ENCODE measurements around the gene SLC44A2.
A peak's percentile ranks its signal among the peaks of the same experiment; 100 is the strongest.

The SLC44A2 gene

DNA sequence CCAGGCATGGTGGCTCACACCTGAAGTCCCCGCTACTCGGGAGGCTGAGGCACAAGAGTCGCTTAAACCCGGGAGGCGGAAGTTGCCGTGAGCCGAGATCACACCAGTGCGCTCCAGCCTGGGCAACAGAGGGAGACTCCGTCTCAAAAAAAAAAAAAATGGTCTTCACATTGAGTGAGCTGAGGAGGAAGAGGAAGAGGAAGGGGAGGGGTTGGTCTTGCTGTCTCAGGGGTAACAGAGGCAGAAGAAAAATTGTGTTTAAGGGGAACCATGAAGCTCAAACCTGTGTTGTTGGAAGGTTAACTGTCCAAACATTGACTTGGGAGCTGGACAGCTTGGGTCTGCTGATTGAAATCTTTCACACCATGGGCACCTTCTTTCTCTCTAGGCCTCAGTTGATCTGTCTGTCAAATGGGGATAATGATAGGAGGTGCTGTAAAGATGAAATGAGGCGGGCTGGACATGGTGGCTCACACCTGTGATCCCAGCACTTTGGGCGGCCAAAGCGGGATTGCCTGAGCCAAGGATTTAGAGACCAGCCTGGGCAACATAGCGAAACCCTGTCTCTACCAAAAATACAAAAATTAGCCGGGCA lies 9.8 kb upstream of the SLC44A2 start:
- DNase-seq (ENCODE audit: low spot score) = no peak

DNA sequence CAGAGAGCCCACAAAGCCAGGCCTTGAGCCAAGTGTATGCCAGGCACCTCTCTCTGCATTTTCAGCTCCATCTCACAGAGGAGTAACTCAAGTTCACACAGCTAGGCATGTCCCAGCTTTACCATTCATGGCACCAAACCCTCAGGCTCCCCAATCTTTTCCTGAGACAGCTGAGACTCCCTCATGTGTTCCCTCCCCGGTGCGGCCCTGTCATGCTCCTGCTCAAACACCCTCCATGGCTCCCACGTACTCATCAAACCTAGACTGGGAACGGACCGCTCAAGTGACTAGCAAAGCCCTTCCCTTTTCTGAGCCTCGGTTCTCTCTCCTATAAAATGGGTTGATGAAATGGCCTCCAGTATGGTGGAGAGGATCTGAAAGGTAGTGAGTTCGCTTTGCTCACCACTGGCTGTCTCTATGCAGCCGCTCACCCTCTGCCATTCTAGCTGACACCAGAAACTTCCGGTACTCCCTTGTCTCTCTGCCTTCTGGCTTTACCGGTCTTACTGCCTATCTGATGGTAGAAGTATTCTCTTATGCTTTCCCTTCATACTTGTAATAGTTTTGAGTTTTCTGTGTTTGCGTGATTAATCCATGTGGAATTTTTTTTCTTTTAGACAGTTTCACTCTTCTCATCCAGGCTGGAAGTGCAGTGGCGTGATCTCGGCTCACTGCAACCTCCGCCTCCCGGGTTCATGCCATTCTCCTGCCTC lies 7.8 kb upstream of the SLC44A2 start:
- DNase-seq (ENCODE audit: low spot score) = no peak

DNA sequence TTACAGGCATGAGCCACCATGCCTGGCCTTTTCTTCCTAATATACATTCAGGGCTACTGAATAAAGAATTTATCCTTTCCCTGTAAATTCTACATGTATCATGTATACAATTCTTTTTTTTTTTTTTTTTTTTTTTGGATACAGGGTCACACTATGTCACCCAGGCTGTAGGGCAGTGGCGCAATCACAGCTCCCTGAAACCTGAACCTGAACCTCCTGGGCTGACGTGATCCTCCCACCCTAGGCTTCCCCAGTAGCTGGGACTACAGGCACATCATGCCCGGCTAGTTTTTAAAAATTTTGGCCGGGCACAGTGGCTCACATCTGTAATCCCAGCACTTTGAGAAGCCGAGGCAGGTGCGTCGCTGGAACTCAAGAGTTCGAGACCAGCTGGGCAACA lies 6.5 kb upstream of the SLC44A2 start:
- no peak for DNase-seq (ENCODE audit: low spot score)

DNA sequence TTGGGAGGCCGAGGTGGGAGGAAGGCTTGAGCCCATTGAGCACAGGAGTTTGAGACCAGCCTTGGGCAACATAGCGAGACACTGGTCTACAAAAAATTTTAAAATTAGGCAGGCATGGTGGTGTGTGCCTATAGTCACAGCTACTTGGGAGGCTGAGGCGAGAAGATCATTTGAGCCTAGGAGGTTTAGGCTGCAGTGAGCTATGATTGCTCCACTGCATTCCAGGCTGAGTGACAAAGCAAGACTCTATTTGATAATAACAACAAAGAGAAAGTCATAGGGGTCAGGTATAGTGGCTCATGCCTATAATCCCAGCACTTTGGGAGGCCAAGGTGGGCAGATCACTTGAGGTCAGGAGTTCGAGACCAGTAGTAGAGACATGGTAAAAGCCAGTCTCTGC lies 4.6 kb upstream of the SLC44A2 start:
- no peak for DNase-seq (ENCODE audit: low spot score)

DNA sequence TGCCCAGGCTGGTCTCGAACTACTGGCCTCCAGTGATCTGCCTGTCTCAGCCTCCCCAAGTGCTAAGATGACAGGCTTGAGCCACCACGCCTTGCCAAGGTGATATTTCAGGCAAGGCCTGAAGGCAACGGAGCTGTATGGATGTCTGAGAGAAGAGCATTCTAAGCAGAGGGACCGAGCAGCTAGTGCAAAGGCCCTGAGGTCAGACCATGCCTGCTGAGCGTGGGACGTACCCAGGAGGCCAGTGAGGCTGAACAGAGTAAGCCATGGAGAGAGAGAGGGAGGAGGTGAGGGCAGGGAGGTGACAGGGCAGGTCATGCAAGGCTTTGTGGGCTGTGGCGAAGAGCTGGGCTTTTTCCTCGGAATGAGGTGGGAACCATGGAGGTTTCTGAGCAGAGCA lies 3.4 kb upstream of the SLC44A2 start:
- no peak for DNase-seq (ENCODE audit: low spot score)

DNA sequence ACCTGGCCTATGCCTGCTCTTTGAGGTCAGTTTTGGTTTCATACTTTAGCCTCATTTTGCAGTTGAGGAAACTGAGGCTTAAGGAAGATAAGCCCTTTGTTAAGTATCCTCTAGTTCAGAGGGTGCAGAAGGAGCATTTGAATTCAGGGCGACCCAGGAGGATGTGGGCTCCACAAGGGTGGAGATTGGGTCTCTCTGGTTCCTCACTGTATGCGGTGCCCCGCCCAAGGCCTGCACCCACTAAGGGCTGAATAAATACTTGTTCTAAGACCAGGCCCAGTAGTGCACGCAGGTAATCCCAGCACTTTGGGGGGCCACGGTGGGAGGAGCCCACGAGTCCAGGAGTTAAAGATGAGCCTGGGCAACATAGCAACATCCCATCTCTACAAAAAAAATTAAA lies 768 bp upstream of the SLC44A2 start:
- DNase-seq (ENCODE audit: low spot score) = no peak

DNA sequence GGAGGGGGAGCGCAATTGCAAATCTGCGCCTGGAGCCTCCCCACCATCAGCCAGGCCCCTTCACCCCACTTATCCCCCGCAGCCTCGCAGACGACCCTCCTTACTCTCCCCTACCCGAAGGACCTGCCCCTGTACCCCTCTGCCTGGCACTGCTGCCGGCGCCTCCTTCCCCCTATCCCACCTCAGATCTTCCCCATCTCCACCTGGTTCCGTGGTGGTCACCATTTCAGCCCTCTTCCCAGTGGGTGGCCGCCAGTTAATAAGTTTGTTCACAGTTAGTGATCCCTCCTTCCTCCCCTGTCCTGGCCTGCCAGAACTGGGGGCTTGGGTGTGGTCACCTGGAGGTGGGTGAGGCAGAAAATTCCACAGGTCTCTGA lies 397 bp downstream of the SLC44A2 start:
- no peak for DNase-seq (ENCODE audit: low spot score)

DNA sequence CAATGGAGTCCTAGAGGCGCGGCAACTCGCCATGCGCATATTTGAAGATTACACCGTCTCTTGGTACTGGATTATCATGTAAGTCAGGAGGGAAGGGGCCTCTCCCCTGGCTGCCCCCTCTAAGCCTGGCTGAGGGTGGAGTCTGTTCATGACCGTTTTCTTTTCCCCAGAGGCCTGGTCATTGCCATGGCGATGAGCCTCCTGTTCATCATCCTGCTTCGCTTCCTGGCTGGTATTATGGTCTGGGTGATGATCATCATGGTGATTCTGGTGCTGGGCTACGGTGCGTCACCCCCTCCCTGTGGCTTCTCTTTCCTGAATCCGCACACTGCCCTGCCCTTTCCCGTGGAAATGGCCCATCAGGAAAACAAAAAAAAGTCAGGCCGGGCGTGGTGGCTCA lies 6.5 kb downstream of the SLC44A2 start:
- no peak for DNase-seq (ENCODE audit: low spot score)

DNA sequence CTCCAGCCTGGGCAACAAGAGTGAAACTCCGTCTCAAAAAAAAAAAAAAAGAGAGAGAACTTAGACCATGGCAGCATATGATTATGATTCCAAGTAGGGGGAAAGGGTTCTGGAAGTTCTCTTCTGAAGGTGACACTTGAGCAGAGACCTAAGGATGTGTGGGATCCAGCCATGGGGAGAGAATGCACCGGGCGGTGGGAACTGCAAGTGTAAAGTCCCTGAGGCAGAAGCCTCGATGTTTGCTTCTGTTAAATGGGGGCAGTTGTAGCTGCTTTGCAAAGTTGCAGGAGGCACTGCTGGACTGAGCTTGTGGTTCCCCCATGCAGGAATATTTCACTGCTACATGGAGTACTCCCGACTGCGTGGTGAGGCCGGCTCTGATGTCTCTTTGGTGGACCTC lies 9.1 kb downstream of the SLC44A2 start:
- DNase-seq (ENCODE audit: low spot score) = no peak

DNA sequence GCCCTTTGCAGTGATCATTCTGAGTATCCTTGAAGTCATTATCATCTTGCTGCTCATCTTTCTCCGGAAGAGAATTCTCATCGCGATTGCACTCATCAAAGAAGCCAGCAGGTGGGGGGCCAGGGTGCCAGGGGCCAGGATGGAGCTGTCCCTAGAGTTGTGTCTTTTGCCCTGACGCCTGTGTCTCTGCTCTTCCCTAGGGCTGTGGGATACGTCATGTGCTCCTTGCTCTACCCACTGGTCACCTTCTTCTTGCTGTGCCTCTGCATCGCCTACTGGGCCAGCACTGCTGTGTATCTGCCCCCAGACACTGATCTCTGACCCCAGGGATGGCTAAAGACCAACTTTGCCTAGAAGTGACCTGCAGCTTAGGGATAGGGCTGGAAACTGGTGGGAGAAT lies 9.6 kb downstream of the SLC44A2 start:
- DNase-seq (ENCODE audit: low spot score) = no peak

DNA sequence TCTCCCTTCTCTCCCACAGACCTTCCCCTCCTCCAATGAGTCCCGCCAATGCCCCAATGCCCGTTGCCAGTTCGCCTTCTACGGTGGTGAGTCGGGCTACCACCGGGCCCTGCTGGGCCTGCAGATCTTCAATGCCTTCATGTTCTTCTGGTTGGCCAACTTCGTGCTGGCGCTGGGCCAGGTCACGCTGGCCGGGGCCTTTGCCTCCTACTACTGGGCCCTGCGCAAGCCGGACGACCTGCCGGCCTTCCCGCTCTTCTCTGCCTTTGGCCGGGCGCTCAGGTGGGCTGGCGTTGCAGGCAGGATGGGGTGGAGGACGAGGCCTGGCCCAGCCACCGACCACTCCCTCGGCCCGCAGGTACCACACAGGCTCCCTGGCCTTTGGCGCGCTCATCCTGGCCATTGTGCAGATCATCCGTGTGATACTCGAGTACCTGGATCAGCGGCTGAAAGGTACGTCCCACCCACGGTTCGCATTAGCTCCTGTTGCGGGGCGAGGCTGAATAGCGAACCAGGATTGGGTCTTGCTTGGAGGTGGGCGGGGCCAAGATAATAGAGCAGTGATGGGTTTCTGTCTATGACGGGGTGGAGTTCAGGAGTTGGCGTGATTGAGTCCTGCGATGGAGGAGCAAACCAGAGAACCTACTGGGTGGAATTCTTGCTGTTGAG lies 11.1 kb downstream of the SLC44A2 start:
- peak; percentile 54 for DNase-seq (ENCODE audit: low spot score)

DNA sequence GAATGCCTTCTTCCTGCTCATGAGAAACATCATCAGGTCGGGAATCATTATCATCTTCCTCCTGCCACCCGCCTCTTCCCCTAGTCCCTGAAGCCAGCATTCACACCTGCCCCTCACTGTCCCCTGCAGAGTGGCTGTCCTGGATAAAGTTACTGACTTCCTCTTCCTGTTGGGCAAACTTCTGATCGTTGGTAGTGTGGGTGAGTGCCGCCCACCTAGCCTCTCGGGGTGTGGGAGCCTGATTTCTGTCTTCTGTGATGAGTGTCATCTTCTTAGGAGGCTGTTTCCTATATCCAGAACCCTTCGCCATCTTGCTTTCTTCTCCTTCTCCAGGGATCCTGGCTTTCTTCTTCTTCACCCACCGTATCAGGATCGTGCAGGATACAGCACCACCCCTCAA lies 12.5 kb downstream of the SLC44A2 start:
- no peak for DNase-seq (ENCODE audit: low spot score)

DNA sequence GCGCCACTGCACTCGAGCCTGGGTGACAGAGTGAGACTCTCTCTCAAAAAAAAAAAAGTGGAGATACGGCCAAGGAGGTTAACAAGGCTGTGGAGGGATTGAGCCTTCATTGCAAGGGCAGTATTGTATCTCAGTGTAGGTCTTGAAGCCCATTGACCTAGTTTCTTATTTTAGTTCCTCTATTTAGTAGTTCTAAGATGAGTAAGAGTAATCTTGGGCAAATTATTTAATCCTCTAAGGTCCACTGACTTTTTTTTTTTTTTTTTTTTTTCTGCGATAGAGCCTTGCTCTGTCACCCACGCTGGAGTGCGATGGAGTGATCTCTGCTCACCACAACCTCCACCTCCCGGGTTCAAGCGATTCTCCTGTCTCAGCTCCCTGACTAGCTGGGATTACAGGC lies 14.5 kb downstream of the SLC44A2 start:
- no peak for DNase-seq (ENCODE audit: low spot score)

DNA sequence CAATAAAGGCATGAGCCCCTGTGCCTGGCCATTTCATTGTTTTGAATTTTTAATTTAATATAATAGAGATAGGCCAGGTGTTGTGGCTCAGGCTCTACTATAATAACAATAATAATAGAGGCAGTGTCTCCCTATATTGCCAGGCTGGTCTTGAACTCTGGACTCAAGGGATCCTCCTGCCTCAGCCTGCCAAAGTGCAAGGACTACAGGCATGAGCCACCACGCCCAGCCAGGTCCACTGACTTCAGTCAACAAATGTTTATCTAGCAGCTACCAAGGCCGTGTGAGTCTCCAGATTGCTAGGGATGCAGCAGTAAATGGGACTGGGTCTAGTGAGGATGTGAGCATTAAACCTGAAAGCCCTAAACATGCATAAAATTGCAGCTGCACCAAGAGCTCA lies 15.0 kb downstream of the SLC44A2 start:
- DNase-seq (ENCODE audit: low spot score) = no peak

DNA sequence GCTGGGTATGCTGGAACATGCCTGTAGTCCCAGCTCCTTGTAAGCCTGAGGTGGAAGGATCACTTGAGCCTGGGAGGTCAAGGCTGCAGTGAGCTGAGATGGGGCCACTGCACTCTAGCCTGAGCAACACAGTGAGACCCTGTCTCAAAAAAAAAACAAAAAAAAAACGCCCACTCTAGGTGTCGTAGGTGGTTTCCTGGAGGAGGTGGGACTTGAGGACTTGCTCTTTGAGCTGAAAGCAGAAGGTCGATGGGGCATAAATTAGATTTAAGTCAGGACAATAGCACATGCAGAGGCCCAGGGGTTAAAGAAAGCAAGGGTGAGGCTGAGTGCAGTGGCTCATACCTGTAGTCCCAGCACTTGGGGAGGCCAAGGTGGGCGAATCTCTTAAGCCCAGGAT lies 15.9 kb downstream of the SLC44A2 start:
- no peak for DNase-seq (ENCODE audit: low spot score)

DNA sequence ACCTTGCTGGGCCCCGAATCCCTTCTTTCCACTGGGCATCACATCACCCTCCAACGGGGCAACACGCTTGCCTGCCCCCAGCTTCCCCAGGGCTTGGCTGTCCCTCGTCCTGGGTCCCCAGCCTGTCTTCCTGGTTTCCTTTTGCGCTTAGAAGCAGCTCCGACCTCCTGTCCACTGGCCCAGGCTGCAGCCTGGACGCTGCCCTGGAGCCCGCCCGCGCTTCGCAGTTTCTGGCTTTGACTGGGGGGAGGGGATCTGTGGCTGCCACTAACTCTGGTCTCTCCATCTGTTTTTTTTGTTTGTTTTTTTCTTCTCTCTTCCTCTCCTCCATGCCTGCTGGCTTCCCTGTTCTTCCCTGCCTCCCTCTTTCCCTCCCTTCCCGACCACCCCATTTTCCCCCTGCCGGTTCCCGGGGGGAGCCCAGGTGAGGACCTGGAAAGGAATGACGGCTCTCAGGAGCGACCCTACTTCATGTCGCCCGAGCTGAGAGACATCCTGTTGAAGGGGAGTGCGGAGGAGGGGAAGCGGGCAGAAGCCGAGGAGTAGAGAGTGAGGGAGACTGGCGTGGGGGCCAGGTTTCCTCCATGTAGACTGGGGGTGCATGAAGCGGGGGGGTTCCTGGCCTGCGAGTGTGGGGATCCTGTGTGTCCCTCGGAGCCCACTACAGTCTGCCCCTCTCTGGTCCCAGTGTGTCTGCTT lies 17.3 kb downstream of the SLC44A2 start:
- no peak for DNase-seq (ENCODE audit: low spot score)

DNA sequence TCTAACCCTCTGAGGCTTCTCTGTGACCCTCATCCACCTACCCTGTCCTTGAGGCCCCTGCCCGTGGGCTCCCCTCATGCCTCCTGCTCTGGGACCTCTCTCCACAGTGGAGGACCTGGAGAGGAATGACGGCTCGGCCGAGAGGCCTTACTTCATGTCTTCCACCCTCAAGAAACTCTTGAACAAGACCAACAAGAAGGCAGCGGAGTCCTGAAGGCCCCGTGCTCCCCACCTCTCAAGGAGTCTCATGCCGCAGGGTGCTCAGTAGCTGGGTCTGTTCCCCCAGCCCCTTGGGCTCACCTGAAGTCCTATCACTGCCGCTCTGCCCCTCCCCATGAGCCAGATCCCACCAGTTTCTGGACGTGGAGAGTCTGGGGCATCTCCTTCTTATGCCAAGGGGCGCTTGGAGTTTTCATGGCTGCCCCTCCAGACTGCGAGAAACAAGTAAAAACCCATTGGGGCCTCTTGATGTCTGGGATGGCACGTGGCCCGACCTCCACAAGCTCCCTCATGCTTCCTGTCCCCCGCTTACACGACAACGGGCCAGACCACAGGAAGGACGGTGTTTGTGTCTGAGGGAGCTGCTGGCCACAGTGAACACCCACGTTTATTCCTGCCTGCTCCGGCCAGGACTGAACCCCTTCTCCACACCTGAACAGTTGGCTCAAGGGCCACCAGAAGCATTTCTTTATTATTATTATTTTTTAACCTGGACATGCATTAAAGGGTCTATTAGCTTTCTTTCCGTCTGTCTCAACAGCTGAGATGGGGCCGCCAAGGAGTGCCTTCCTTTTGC lies 18.0 kb downstream of the SLC44A2 start:
- no peak for DNase-seq (ENCODE audit: low spot score)

DNA sequence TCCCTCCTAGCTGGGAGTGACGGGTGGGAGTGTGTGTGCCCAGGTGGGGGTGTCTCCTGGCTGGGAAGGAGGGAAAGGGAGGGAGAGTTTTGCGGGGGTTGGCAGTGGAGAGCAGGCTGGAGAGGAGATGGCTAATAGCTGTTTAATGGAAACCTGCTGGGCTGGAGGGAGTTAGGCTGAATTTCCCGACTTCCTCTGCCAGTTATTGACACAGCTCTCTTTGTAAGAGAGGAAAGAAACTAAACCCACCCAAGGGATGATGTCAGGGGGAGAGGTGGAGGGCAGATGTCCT lies 18.6 kb downstream of the SLC44A2 start:
- peak; percentile 47 for DNase-seq (ENCODE audit: low spot score)

DNA sequence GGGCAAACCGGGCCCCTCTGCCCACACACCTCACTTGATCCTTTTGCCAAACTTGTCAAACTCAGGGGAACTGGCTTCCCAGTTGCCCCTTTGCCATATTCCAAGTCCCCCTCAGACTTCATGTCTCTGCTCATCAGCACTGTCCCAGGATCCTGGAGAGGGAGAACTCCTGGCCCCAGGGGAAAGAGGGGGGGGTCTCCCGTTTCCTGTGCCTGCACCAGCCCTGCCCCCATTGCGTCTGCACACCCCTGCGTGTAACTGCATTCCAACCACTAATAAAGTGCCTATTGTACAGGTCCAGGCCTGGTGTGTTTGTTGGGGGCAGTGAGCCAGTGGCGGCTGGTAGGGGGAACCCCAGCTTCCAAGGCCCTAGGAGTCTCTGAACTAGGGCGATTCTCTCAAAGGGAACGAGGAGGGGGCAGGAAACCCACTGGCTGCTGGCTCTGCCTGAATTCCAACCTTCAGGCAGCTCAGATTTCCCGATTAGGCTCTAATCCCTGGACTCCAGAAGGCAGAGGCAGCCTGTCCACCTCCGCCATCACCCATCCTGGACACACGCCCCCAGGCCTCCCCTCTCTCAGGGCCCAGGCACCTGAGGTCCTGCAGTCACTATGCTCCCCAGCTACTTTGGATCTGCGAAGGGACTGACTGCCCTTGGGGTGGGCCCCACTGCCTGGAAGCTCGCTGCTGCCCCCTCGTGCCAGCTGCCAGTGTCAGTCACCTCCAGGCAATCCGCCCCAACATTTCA lies 19.1 kb downstream of the SLC44A2 start:
- DNase-seq (ENCODE audit: low spot score) = peak; percentile 93

DNA sequence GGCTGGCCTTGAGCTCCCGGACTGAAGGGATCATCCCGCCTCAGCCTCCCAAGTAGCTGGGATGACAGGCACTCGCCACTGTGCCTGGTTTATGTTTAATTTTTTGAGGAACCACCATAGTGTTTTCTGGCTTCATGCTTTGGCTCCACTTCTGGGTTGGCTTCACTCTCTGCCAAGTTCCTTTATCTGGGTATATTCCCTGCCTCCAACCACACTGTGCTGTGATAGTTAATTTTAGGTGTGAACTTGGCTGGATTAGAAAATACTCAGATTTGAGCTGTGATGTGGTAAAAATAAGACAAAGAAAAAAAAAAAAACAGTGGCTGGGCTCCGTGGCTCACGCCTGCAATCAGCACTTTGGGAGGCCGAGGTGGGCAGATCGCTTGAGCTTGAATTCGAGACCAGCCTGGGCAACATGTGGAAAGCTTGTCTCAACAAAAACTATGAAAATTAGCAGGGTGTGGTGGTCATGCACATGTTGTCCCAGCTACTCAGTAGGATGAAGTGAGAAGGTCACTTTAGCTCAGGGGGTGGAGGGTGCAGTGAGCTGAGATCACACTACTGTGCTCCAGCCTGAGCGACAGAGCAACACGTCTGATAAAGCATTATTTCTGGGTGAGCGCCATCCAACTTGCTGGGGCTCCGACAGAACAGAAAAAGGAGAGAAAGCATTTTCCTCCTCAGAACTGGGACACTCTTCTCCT lies 21.3 kb downstream of the SLC44A2 start:
- DNase-seq (ENCODE audit: low spot score) = no peak

DNA sequence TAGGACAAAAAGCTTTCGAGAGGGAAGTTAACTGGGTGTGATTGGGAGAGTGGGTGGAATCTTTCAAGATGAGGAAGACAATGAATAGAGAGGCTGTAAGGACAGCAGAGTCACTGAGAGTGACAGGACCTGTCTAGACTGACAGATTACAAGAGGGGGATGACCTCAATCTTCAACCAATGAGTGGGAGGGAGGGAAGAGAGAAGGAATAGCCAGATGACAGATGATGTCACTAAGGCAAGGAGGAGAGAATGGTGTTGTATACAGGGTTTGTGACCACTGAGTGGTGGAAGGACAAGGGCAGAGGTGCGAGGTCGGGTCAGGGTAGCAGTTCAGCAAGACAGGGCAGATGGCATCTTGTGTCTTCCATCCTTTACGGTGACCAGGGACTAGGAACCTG lies 23.0 kb downstream of the SLC44A2 start:
- no peak for DNase-seq (ENCODE audit: low spot score)

Data from iPS-NIHi11 (cell line).